GM11168 (cell line): ENCODE results near the gene ST8SIA2.

ENCODE experiments used
- in situ Hi-C: fragments of 300-500 bp; cut with MboI; formaldehyde crosslinking; loops from one replicate; pipeline ENCODE4 v1.12.0; 2022; ENCODE audit warnings: low sequenced_read_pairs; ENCODE audit not compliant: unreplicated experiment

The ST8SIA2 gene

GRCh38 chr15:92429378-92430068 lies 35.8 kb downstream of the ST8SIA2 start:
- in situ Hi-C loops = no loop called here

- in situ Hi-C loops = no loop called here
Observed at GRCh38 chr15:92430069-92430440, 36.4 kb downstream of the ST8SIA2 start.

- in situ Hi-C loops = no loop called here
Observed at GRCh38 chr15:92435145-92435544, 41.5 kb downstream of the ST8SIA2 start.

GRCh38 chr15:92438471-92438870 lies 44.8 kb downstream of the ST8SIA2 start:
- in situ Hi-C loops = no loop called here

- in situ Hi-C loops = no loop called here
Observed at GRCh38 chr15:92443381-92443780, 49.7 kb downstream of the ST8SIA2 start.

GRCh38 chr15:92444631-92445030 lies 51.0 kb downstream of the ST8SIA2 start:
- in situ Hi-C loops = no loop called here

GRCh38 chr15:92448370-92448769 lies 54.7 kb downstream of the ST8SIA2 start:
- in situ Hi-C loops = no loop called here

- in situ Hi-C loops = no loop called here
Observed at GRCh38 chr15:92449476-92449875, 55.8 kb downstream of the ST8SIA2 start.

GRCh38 chr15:92451225-92451825 lies 57.6 kb downstream of the ST8SIA2 start:
- in situ Hi-C loops = no loop called here

- in situ Hi-C loops = no loop called here
Observed at GRCh38 chr15:92452143-92452542, 58.5 kb downstream of the ST8SIA2 start.

GRCh38 chr15:92453607-92454006 lies 59.9 kb downstream of the ST8SIA2 start:
- in situ Hi-C loops = no loop called here

- in situ Hi-C loops = no loop called here
Observed at GRCh38 chr15:92454555-92455105, 60.9 kb downstream of the ST8SIA2 start.

- in situ Hi-C loops = no loop called here
Observed at GRCh38 chr15:92455271-92455670, 61.6 kb downstream of the ST8SIA2 start.

GRCh38 chr15:92457471-92458041 lies 63.9 kb downstream of the ST8SIA2 start:
- in situ Hi-C loops = no loop called here

GRCh38 chr15:92460023-92460422 lies 66.3 kb downstream of the ST8SIA2 start:
- in situ Hi-C loops = no loop called here

GRCh38 chr15:92462424-92463125 lies 68.9 kb downstream of the ST8SIA2 start:
- in situ Hi-C loops = no loop called here

- in situ Hi-C loops = no loop called here
Observed at GRCh38 chr15:92463352-92463751, 69.7 kb downstream of the ST8SIA2 start.

GRCh38 chr15:92463826-92464225 lies 70.1 kb downstream of the ST8SIA2 start:
- in situ Hi-C loops = no loop called here

- in situ Hi-C loops = no loop called here
Observed at GRCh38 chr15:92466834-92467233, 73.2 kb downstream of the ST8SIA2 start.

- in situ Hi-C loops = no loop called here
Observed at GRCh38 chr15:92467245-92467644, 73.6 kb downstream of the ST8SIA2 start.

GRCh38 chr15:92468991-92469390 lies 75.3 kb downstream of the ST8SIA2 start:
- in situ Hi-C loops = no loop called here
